ENCODE data around the gene ZNF512.
A peak's percentile ranks its signal among the peaks of the same experiment; 100 is the strongest.

ZNF512 gene

GRCh38 chr2:27638037-27638637 lies 55.3 kb downstream of the ZNF512 start:
- no peak for DNase-seq

- no peak for DNase-seq
Measured at GRCh38 chr2:27638709-27639108, 55.9 kb downstream of the ZNF512 start.

GRCh38 chr2:27640722-27641245 lies 57.9 kb downstream of the ZNF512 start:
- DNase-seq = no peak

- DNase-seq = no peak
Measured at GRCh38 chr2:27645197-27645596, 62.4 kb downstream of the ZNF512 start.

GRCh38 chr2:27647289-27647688 lies 64.4 kb downstream of the ZNF512 start:
- no peak for DNase-seq

- DNase-seq = no peak
Measured at GRCh38 chr2:27647737-27648136, 64.9 kb downstream of the ZNF512 start.

GRCh38 chr2:27651056-27651455 lies 68.2 kb downstream of the ZNF512 start:
- no peak for DNase-seq

GRCh38 chr2:27652341-27652740 lies 69.5 kb downstream of the ZNF512 start:
- DNase-seq = no peak

- no peak for DNase-seq
Measured at GRCh38 chr2:27652790-27653189, 69.9 kb downstream of the ZNF512 start.

- DNase-seq = no peak
Measured at GRCh38 chr2:27653397-27653796, 70.6 kb downstream of the ZNF512 start.

- no peak for DNase-seq
Measured at GRCh38 chr2:27655155-27655951, 72.5 kb downstream of the ZNF512 start.

GRCh38 chr2:27661371-27661770 lies 78.5 kb downstream of the ZNF512 start:
- DNase-seq = no peak

- peak; percentile 66 to 81 for DNase-seq
Measured at GRCh38 chr2:27663285-27664153, 80.7 kb downstream of the ZNF512 start, which contains the start of the genes SLC4A1AP and SUPT7L. SLC4A1AP (plus strand) TSS chr2:27663889; CDS start chr2:27663915, 26 bp downstream. SUPT7L (minus strand) TSS chr2:27663614; CDS start chr2:27662192, 1,422 bp downstream.

GRCh38 chr2:27664154-27664574 lies 81.3 kb downstream of the ZNF512 start:
- DNase-seq = no peak

- no peak for DNase-seq
Measured at GRCh38 chr2:27664622-27665363, 82.0 kb downstream of the ZNF512 start.

- no peak for DNase-seq
Measured at GRCh38 chr2:27667446-27667845, 84.6 kb downstream of the ZNF512 start.

- DNase-seq = no peak
Measured at GRCh38 chr2:27671235-27671634, 88.4 kb downstream of the ZNF512 start.
